GM18511 (cell line): Measurements from ENCODE around the gene STIMATE.

Experiments used
- ATAC-seq: cut with Tn5 transposase; IDR thresholded peaks from one replicate; pipeline ENCODE4 v1.9.1; 2021; ENCODE audit warnings: mild to moderate bottlenecking, moderate library complexity; ENCODE audit not compliant: unreplicated experiment

The STIMATE gene

DNA sequence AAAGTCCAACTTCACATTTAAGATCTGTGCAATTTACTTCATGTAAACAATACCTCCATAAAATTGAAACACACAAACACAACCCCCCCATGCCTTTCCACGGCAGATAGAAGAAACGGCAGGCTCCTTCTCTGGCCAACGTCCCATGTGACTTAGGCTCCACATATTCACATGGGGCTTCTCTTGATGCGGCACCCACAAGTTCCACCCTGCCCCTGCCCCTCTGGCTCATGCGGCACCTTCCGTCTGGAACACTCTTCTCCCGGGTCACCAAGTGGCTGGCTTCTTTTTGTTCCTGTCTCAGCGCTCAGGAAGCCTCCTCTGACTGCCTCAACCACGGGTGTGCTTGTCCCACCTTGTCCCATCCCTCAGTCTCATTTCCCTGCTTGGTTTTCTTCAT lies 25.6 kb downstream of the STIMATE start:
- no peak for ATAC-seq

- no peak for ATAC-seq
Measured at GRCh38 chr3:52870471-52870870, 26.9 kb downstream of the STIMATE start.

DNA sequence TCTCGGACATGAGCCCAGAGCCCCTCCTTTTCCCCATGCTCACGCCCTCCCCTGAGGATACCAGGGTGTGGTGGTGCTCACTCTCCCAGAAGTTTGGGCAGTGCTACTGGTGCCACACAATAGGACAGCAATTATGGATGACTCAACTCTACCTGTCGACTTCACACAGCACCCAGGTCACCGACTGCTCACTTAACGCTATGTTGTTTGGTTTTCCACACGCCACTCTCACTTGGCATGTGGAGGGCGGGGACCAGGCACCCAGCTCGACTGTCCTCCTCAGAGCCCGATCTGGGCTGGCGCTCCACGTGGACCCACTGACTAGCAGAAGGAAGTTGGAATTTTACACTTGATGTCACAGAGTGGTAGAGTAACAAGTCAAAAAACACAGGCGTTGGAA lies 30.9 kb downstream of the STIMATE start:
- no peak for ATAC-seq

DNA sequence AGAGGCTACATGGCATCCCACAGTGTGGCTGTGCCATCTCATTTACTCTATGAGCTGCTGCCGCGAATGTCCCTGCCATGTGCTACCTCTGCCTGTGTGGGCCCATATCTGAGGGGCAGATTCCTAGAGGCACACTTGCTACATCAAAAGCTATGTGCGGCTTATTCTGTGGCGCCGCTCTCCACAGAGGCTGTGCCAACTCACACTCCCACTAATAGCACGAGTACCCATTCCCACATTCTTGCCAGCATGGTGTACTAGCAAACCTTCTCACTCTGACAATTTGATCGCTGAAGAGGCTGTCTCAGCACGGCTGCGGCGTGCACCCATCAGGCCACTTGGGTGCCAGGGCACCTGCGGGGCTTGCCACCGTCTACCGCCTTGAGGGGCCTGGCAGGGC lies 31.4 kb downstream of the STIMATE start:
- no peak for ATAC-seq

DNA sequence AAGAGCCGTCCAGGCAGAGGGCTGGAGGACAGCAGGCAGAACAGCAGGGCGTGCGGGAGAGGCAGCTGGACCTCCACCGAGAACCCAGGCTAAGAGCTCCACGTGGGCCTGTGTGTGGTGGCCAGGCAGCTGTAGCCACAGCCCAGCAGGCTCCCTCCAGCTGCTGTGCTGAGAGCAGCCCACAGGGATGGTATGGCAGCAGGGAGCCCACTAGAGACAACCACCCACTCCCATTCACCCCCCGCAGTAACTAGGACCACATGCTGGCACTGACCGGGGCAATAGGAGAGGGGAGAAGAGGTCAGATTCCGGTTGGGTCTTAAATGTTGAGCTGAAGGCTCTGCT lies 37.0 kb downstream of the STIMATE start:
- no peak for ATAC-seq

- ATAC-seq = no peak
Measured at GRCh38 chr3:52859686-52860423, 37.5 kb downstream of the STIMATE start.

DNA sequence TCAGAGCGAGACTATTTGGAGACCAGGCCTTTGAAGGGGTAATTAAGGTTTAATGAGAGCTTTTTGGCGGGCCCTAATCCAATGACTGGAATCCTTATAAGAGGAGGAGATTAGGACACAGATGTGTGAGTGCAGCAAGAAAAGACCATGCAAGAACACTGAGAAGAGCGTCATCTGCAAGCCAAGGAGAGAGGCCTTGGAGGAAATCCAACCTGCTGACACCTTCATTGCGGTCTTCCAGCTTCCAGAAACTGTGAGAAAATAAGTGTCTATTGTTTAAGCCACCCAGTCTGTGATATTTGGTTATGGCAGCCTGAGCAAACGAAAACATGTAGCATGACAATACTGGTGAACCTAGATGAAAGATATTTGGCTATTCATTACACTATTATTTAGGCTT lies 39.5 kb downstream of the STIMATE start:
- ATAC-seq = no peak

DNA sequence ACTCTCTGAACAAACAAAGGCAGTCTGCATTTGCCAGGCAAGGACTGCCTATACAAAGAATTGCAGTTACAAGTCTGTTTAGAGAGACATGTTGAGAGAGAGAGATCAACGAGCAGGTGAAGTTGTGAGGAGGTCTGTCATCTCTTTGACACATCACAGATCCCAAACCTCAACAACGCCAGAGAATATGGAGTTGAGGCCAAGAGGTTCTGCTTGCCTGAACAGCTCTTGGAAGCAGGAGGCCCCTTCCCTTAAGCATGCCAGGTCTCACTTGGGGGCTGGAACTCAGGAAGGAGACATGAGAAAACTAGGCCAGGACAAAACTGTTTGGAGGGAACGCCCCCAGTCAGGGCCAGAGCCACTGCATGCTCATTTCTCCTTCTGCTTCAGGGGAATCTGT lies 40.2 kb downstream of the STIMATE start:
- no peak for ATAC-seq

DNA sequence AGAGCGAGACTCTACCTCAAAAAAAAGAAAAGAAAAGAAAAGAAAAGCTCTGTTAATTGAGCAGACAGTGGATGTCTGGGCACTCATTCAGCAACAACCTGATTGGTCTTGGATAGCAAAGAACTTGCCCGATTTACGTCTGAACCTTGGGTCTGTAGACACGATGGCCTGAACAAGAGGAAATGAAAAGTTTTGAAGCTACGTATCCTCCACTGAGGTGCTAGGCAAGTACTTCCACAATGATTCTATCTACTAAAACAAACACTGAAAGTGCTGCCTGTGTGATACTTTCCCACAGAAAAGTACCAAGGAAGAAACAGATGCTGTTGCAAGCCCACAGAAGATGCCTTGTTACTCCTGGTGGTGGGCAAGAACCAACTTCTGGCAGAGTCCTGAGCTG lies 40.7 kb downstream of the STIMATE start:
- no peak for ATAC-seq

GRCh38 chr3:52854013-52854412 lies 43.3 kb downstream of the STIMATE start:
- ATAC-seq = no peak

DNA sequence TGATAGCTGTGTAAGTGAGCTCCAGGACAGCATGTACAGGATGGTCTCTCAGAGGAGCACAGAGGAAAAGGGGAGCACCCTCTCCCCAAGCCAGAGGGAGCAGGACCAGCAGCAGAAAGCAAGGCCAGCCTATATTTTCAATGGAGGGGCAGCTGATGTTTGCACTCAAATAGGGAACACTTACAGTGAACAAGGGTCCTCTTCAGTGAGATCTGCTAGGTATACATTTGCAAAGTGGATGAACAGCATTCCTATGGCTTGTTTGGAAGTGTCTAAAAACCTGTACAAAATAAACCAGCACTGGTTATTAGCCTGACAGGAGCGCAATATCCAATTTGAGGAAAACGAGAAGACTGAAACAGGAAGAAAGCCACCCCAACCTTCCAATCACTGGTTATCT lies 44.9 kb downstream of the STIMATE start:
- ATAC-seq = no peak

GRCh38 chr3:52851348-52851747 lies 46.0 kb downstream of the STIMATE start:
- no peak for ATAC-seq

DNA sequence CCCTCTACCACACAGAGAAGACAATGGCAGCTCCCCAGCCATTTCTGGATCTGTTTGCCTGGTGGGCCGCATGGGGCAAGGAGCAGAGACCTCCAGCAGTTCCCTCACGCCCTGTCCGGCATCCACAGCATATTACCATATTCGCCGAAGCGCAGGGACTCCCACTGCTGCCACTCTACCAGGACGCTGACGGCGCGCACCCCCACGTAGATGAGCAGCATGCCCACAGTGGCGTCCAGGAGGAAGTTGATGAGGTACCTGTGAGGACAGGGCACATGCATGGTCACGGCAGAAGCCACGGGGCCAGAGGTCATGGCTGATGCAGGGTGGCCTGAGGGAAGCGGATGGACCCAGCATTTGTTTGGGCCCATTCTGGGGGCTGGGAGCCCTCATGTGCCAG lies 47.7 kb downstream of the STIMATE start:
- no peak for ATAC-seq

DNA sequence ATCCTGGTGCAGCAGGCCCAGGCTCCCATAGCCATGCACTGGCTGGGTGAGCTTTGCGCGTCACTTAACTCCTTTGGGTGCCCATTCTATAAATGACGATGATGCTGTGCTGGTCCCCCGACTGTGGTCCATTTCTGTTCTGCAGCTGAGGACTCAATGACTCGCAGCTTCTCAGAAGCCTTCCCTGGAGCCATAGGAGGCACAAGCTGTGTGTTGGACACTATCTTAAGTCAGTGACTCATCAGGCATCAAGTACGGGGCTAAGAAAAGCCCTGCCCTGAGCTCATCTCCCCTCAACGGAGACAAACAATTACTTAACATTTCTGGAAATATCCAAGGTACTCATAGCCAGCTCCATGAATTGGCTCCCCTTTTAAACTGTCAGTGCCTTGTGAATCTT lies 48.7 kb downstream of the STIMATE start:
- no peak for ATAC-seq

DNA sequence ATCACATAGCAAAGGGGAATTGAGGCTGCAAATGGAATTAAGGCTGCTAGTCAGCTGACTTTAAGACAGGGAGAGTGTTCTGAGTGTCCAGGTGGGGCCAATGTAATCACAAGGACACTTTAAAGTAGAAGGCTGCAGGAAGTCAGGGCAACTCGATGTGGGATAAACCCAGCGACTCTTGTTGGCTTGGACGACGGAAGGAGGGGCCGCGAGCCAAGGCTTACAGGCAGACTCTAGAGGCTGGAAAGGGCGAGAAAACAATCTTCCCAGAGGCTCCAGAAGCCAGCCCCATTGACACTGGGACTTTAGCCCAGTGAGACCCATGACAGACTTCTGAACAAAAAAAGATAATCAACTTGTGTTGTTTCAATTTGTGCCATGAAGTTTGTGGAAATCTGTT lies 49.6 kb downstream of the STIMATE start:
- no peak for ATAC-seq

- ATAC-seq = no peak
Measured at GRCh38 chr3:52847241-52847640, 50.1 kb downstream of the STIMATE start.

DNA sequence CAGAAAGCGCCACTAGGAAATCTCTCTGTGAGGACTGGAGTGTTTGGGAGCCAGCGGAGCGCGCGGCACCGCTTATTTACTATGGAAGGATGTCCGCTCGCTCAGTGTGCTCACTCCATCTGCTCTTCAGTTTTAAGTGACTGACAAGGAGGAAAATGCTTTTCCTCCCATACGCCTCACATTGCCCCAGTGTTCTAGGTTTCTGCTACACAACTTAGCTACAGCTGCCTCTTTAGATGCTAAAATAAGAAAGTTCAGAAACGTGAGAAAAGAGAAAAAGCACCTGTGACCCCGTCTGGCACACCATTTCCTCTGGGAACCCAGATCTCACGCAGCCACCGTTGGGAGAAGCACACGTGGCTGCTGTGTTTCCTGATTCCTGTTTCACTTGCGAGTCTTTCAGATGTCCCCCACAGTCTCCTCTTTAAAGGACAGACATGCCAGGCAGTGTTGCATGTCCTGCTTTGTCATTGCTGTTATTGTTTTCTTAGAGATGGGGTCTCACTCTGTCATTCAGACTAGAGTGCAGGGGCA lies 50.8 kb downstream of the STIMATE start:
- ATAC-seq = no peak

GRCh38 chr3:52845691-52846431 lies 51.5 kb downstream of the STIMATE start:
- ATAC-seq = no peak

DNA sequence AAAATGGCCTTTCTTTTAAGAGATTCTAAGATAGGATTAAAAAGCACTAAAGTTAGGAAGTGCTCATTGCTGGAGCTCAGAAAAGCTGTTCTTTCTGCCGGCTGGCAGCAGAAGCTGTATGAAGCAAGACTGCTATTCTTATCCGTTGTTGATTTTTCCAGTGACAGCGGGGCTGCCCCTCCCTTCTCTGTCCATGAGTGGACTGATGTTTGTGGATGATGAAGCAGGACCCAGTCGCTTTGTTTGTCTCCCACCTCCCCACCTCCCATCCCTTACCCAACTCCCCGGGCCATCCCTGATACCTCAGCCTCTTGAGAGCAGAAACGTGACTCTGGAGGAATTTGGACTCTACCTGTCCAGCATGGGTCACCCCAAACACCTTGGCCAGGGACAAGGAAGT lies 52.2 kb downstream of the STIMATE start:
- ATAC-seq = no peak

- no peak for ATAC-seq
Measured at GRCh38 chr3:52844290-52844975, 52.9 kb downstream of the STIMATE start.

DNA sequence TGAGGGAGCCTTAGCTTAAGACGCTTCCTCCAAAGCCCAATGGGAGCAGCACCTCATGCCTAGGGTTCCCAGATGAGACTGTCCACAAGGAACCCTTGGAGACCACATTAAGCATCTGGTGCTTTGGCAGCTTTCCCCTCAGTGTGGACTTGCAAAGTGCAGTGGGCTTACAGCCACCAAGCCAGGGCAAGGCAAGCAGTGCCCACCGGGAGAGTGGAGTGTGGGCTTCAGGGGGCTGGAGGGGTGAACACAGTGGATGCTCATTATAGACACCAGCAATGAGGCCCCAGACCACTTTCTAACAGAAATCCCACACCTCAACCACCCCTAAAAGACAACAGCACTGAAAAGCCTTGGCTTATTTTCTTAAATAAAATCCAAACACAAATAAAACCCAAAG lies 53.5 kb downstream of the STIMATE start:
- no peak for ATAC-seq
